ENCODE measurements around the gene PLOD1. TPM values are rescaled to one million over a fixed set of nuclear protein-coding genes. Genes with fewer than 3 reads are reported as not detected.
"Not testable (repeated sequence)": the region's sequence is repeated elsewhere in the genome, so short reads cannot be mapped to it uniquely, and the experiment has no call there.

Gene PLOD1
- polyA plus RNA-seq, 1 donor (not counting 4 experiments of a cell fraction or from before 2014, with no cell fraction given): 63.6 TPM

GRCh38 chr1:11908095-11908675, 26.3 kb upstream of the PLOD1 start:
- H3K4me3 ChIP-seq (ENCODE audit: control insufficient read depth in 2 of 3, extremely low read depth in 1 of 3, insufficient read depth in 2 of 3, low read depth in 1 of 3, low read length in 3 of 3): peak overlapping the region; percentile 18 to 68 (median 50)
- H3K36me3 ChIP-seq (ENCODE audit: control insufficient read depth in 2 of 2, extremely low read depth in 1 of 2, insufficient read depth in 2 of 2, low read length in 2 of 2): no peaks in the 10 kb centered on the region
- H3K4me1 ChIP-seq (ENCODE audit: control insufficient read depth, extremely low read depth, insufficient read depth, low read length): peaks cover 3% of the 10 kb centered on the region
- H3K27me3 ChIP-seq (ENCODE audit: control insufficient read depth, extremely low read depth, insufficient read depth, low read length): no peaks in the 10 kb centered on the region
- no peaks in the 10 kb centered on the region for H3K9me1 ChIP-seq (ENCODE audit: control insufficient read depth, extremely low read depth, insufficient read depth, low read length)
- H3K4me2 ChIP-seq (ENCODE audit: control insufficient read depth, extremely low read depth, insufficient read depth, low read depth, low read length): peak overlapping the region; percentile 85
- peak overlapping the region; percentile 31 for H2AFZ ChIP-seq (ENCODE audit: control insufficient read depth, low read length)
- no peaks in the 10 kb centered on the region for H3K79me2 ChIP-seq (ENCODE audit: control insufficient read depth, insufficient read depth, low read length)
- no peaks in the 10 kb centered on the region for H4K20me1 ChIP-seq (ENCODE audit: control insufficient read depth, extremely low read depth, insufficient read depth, low read length)
- H3K9ac ChIP-seq (ENCODE audit: control insufficient read depth, extremely low read depth, insufficient read depth, low read length): peak overlapping the region; percentile 85
- DNase-seq (ENCODE audit: low read depth, low spot score) (peak; percentile 94), FAIRE-seq (no peak)
- peak overlapping the region; percentile 99 for H3K27ac ChIP-seq (ENCODE audit: control insufficient read depth, insufficient read depth, low read length)
- dilution Hi-C loops (cut with MboI; ENCODE audit: extremely low pct_ligation_motif_present, low sequenced_read_pairs): no loop called here
- TF ChIP-seq EZH2 (IDR thresholded peaks at IDR 0.05; ENCODE audit: low read length) (no peak), CTCF (optimal IDR thresholded peaks at IDR 0.05 in 1 of 3, IDR thresholded peaks at IDR 0.05 in 1 of 3, conservative IDR thresholded peaks at IDR 0.05 in 1 of 3; ENCODE audit: extremely low read depth in 1 of 3, insufficient read depth in 2 of 3, low read length in 3 of 3) (no peak)
- no peaks in the 10 kb centered on the region for H3K9me3 ChIP-seq (ENCODE audit: control insufficient read depth, low read depth, low read length)

- FAIRE-seq; H3K79me2 ChIP-seq (ENCODE audit: control insufficient read depth, insufficient read depth, low read length); dilution Hi-C loops (cut with MboI; ENCODE audit: extremely low pct_ligation_motif_present, low sequenced_read_pairs); H3K36me3 ChIP-seq (ENCODE audit: control insufficient read depth in 2 of 2, extremely low read depth in 1 of 2, insufficient read depth in 2 of 2, low read length in 2 of 2); DNase-seq (ENCODE audit: low read depth, low spot score); H3K27ac ChIP-seq (ENCODE audit: control insufficient read depth, insufficient read depth, low read length); H3K9me1 ChIP-seq (ENCODE audit: control insufficient read depth, extremely low read depth, insufficient read depth, low read length); H3K4me2 ChIP-seq (ENCODE audit: control insufficient read depth, extremely low read depth, insufficient read depth, low read depth, low read length); H2AFZ ChIP-seq (ENCODE audit: control insufficient read depth, low read length); H3K4me1 ChIP-seq (ENCODE audit: control insufficient read depth, extremely low read depth, insufficient read depth, low read length); H3K9ac ChIP-seq (ENCODE audit: control insufficient read depth, extremely low read depth, insufficient read depth, low read length); H3K4me3 ChIP-seq (ENCODE audit: control insufficient read depth in 2 of 3, extremely low read depth in 1 of 3, insufficient read depth in 2 of 3, low read depth in 1 of 3, low read length in 3 of 3); H3K9me3 ChIP-seq (ENCODE audit: control insufficient read depth, low read depth, low read length); H3K27me3 ChIP-seq (ENCODE audit: control insufficient read depth, extremely low read depth, insufficient read depth, low read length); H4K20me1 ChIP-seq (ENCODE audit: control insufficient read depth, extremely low read depth, insufficient read depth, low read length): not testable (repeated sequence)
These were observed 23.6 kb upstream of the PLOD1 start for GRCh38 chr1:11910914-11911228.

DNA sequence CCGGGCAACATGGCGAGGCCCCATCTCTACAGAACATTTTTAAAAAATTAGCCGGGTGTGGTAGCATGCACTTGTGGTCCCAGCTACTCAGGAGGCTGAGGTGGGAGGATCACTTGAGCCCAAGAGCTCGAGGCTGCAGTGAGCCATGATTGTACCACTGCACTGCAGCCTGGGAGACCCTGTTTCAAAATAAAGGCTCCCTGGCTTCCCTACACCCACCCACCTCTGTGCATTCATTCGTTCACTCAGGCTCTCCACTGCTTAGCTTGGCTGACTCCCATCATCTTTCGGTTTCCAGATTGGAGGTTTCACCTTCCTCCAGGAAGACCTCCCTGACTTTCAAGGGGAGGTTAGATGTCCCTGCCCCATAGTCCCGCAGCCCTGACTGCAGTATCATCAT, 22.5 kb upstream of the PLOD1 start:
- no peak overlapping the region for H3K27ac ChIP-seq (ENCODE audit: control insufficient read depth, insufficient read depth, low read length)
- H3K9me3 ChIP-seq (ENCODE audit: control insufficient read depth, low read depth, low read length): no peaks in the 10 kb centered on the region
- H3K4me3 ChIP-seq (ENCODE audit: control insufficient read depth in 2 of 3, extremely low read depth in 1 of 3, insufficient read depth in 2 of 3, low read depth in 1 of 3, low read length in 3 of 3): no peak overlapping the region
- no peak overlapping the region for H3K4me2 ChIP-seq (ENCODE audit: control insufficient read depth, extremely low read depth, insufficient read depth, low read depth, low read length)
- H3K79me2 ChIP-seq (ENCODE audit: control insufficient read depth, insufficient read depth, low read length): no peaks in the 10 kb centered on the region
- no peaks in the 10 kb centered on the region for H3K27me3 ChIP-seq (ENCODE audit: control insufficient read depth, extremely low read depth, insufficient read depth, low read length)
- peaks cover 5% of the 10 kb centered on the region for H3K4me1 ChIP-seq (ENCODE audit: control insufficient read depth, extremely low read depth, insufficient read depth, low read length)
- FAIRE-seq (no peak), DNase-seq (ENCODE audit: low read depth, low spot score) (no peak)
- dilution Hi-C loops (cut with MboI; ENCODE audit: extremely low pct_ligation_motif_present, low sequenced_read_pairs): no loop called here
- no peak overlapping the region for H3K9ac ChIP-seq (ENCODE audit: control insufficient read depth, extremely low read depth, insufficient read depth, low read length)
- H4K20me1 ChIP-seq (ENCODE audit: control insufficient read depth, extremely low read depth, insufficient read depth, low read length): no peaks in the 10 kb centered on the region
- no peaks in the 10 kb centered on the region for H3K9me1 ChIP-seq (ENCODE audit: control insufficient read depth, extremely low read depth, insufficient read depth, low read length)
- TF ChIP-seq EZH2 (IDR thresholded peaks at IDR 0.05; ENCODE audit: low read length): no peak
- TF ChIP-seq CTCF (optimal IDR thresholded peaks at IDR 0.05 in 1 of 3, IDR thresholded peaks at IDR 0.05 in 1 of 3, conservative IDR thresholded peaks at IDR 0.05 in 1 of 3; ENCODE audit: extremely low read depth in 1 of 3, insufficient read depth in 2 of 3, low read length in 3 of 3): no peak
- H3K36me3 ChIP-seq (ENCODE audit: control insufficient read depth in 2 of 2, extremely low read depth in 1 of 2, insufficient read depth in 2 of 2, low read length in 2 of 2): no peaks in the 10 kb centered on the region
- H2AFZ ChIP-seq (ENCODE audit: control insufficient read depth, low read length): no peak overlapping the region

- H3K9me1 ChIP-seq (ENCODE audit: control insufficient read depth, extremely low read depth, insufficient read depth, low read length); H3K36me3 ChIP-seq (ENCODE audit: control insufficient read depth in 2 of 2, extremely low read depth in 1 of 2, insufficient read depth in 2 of 2, low read length in 2 of 2); dilution Hi-C loops (cut with MboI; ENCODE audit: extremely low pct_ligation_motif_present, low sequenced_read_pairs); H3K4me2 ChIP-seq (ENCODE audit: control insufficient read depth, extremely low read depth, insufficient read depth, low read depth, low read length); H3K27ac ChIP-seq (ENCODE audit: control insufficient read depth, insufficient read depth, low read length); H3K27me3 ChIP-seq (ENCODE audit: control insufficient read depth, extremely low read depth, insufficient read depth, low read length); H3K9ac ChIP-seq (ENCODE audit: control insufficient read depth, extremely low read depth, insufficient read depth, low read length); H3K4me3 ChIP-seq (ENCODE audit: control insufficient read depth in 2 of 3, extremely low read depth in 1 of 3, insufficient read depth in 2 of 3, low read depth in 1 of 3, low read length in 3 of 3); H3K79me2 ChIP-seq (ENCODE audit: control insufficient read depth, insufficient read depth, low read length); H3K9me3 ChIP-seq (ENCODE audit: control insufficient read depth, low read depth, low read length); FAIRE-seq; H4K20me1 ChIP-seq (ENCODE audit: control insufficient read depth, extremely low read depth, insufficient read depth, low read length); H3K4me1 ChIP-seq (ENCODE audit: control insufficient read depth, extremely low read depth, insufficient read depth, low read length); H2AFZ ChIP-seq (ENCODE audit: control insufficient read depth, low read length); DNase-seq (ENCODE audit: low read depth, low spot score): not testable (repeated sequence)
These were observed 21.9 kb upstream of the PLOD1 start for GRCh38 chr1:11912482-11913216.
